ENCODE data around the gene DLG3.

DNA sequence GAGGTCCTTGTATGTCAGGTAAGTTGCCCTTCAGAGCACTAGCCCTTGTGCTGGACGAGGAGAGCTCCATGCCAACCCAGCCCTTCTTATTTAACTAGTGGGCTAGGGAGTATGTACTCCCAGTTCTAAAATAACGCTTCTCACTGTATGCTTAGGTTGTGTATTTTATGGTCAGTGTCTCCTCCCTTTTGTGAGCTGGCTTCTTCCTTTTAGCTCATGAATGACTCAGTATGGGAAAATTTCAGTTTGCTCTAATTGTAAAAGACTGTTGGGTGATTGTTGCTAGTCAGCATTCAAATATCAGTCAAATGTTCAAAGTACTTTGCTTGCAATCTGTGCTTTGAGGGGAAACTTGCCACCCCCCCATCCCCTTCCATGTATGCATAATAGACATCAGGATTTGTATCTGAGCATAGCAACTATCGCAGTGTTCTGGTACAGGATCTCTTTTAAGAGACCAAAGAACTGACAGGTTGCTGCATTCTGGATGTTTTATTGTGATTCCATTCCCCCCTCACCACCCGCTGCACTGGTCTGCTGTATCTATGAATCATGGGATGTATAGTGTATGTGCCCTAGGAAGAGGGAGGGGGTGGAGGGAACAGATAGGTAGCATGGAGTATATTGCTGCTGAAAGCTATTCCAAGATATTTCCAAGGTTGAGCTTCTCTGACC lies 34.7 kb downstream of the DLG3 start:
- TF ChIP-seq, protein P1, sequence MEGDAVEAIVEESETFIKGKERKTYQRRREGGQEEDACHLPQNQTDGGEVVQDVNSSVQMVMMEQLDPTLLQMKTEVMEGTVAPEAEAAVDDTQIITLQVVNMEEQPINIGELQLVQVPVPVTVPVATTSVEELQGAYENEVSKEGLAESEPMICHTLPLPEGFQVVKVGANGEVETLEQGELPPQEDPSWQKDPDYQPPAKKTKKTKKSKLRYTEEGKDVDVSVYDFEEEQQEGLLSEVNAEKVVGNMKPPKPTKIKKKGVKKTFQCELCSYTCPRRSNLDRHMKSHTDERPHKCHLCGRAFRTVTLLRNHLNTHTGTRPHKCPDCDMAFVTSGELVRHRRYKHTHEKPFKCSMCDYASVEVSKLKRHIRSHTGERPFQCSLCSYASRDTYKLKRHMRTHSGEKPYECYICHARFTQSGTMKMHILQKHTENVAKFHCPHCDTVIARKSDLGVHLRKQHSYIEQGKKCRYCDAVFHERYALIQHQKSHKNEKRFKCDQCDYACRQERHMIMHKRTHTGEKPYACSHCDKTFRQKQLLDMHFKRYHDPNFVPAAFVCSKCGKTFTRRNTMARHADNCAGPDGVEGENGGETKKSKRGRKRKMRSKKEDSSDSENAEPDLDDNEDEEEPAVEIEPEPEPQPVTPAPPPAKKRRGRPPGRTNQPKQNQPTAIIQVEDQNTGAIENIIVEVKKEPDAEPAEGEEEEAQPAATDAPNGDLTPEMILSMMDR (conservative IDR thresholded peaks at IDR 0.05): no peak
- TF ChIP-seq ZFX (IDR thresholded peaks at IDR 0.05): no peak
